Testis (tissue), 2 donors: ENCODE measurements around the gene ESCO1.

Source experiments
- CTCF ChIP-seq, 3 experiments: fragments of 450-650 bp in 2 of 3; fragments of 200-600 bp in 1 of 3; sonication (generic) in 1 of 3; IDR thresholded peaks; one replicate each; pipeline ENCODE4 v1.5.1; 2016 to 2019; ENCODE audit warnings: antibody characterized with exemption in 3 of 3, mild to moderate bottlenecking in 2 of 3, moderate library complexity in 1 of 3
- POLR2A ChIP-seq: fragments of 450-650 bp; IDR thresholded peaks from one replicate; pipeline ENCODE4 v1.6.1; 2017; ENCODE audit warnings: antibody characterized with exemption, mild to moderate bottlenecking, moderate library complexity

GRCh38 chr18:21559195-21559594 lies 41.3 kb downstream of the ESCO1 start:
- no peak for TF ChIP-seq POLR2A
- no peak for TF ChIP-seq CTCF (IDR thresholded peaks at IDR 0.05)
